Keratinocyte (primary cell): ENCODE results near the gene ALDOA. TPM values are rescaled to one million over a fixed set of nuclear protein-coding genes. Genes with fewer than 3 reads are reported as not detected.

Experiments
- DNase-seq: peaks from one replicate; pipeline ENCODE4 v3.0.0-alpha.2; 2011; ENCODE audit warnings: low read depth, missing footprints, low spot score
- FAIRE-seq: peaks from 2 replicates; lab custom pipeline; 2011; peaks lifted over from hg19 to GRCh38; lab: Jason Lieb, UNC
- H2AFZ ChIP-seq: 2 replicates; pipeline ENCODE4 v1.6.0; 2012; ENCODE audit warnings: low read length, control low read depth, inconsistent platforms; ENCODE audit not compliant: control insufficient read depth
- H3K27ac ChIP-seq: 2 replicates; pipeline ENCODE4 v1.5.1; 2011; ENCODE audit warnings: low read length; ENCODE audit not compliant: control insufficient read depth, insufficient read depth
- H3K27me3 ChIP-seq: 3 replicates; pipeline ENCODE4 v1.6.0; 2011; ENCODE audit warnings: low read length; ENCODE audit not compliant: control insufficient read depth, insufficient read depth; ENCODE audit errors: extremely low read depth
- H3K36me3 ChIP-seq, 2 experiments: 2 replicates in 1 of 2; 3 replicates in 1 of 2; pipeline ENCODE4 v1.5.1; 2011; ENCODE audit warnings: low read length in 2 of 2, mild to moderate bottlenecking in 1 of 2; ENCODE audit not compliant: control insufficient read depth in 2 of 2, insufficient read depth in 2 of 2; ENCODE audit errors: extremely low read depth in 1 of 2
- H3K4me1 ChIP-seq: 3 replicates; pipeline ENCODE4 v1.5.1; 2011; ENCODE audit warnings: low read length; ENCODE audit not compliant: control insufficient read depth, insufficient read depth; ENCODE audit errors: extremely low read depth
- H3K4me2 ChIP-seq: 3 replicates; pipeline ENCODE4 v1.6.0; 2011; ENCODE audit warnings: low read depth, low read length; ENCODE audit not compliant: control insufficient read depth, insufficient read depth; ENCODE audit errors: extremely low read depth
- H3K4me3 ChIP-seq, 3 experiments: fragments of 200-600 bp in 1 of 3; sonication (generic) in 1 of 3; 2 replicates in 2 of 3; 3 replicates in 1 of 3; pipeline ENCODE4 v1.5.1; 2011 to 2016; ENCODE audit warnings: low read length in 3 of 3, mild to moderate bottlenecking in 3 of 3, control low read depth in 2 of 3, inconsistent platforms in 1 of 3, low read depth in 1 of 3, mixed read lengths in 1 of 3, mixed run types in 1 of 3, moderate library complexity in 1 of 3; ENCODE audit not compliant: control insufficient read depth in 2 of 3, insufficient read depth in 2 of 3; ENCODE audit errors: extremely low read depth in 1 of 3
- H3K79me2 ChIP-seq: 2 replicates; pipeline ENCODE4 v1.6.0; 2012; ENCODE audit warnings: low read length; ENCODE audit not compliant: control insufficient read depth, insufficient read depth
- H3K9ac ChIP-seq: 3 replicates; pipeline ENCODE4 v1.6.0; 2011; ENCODE audit warnings: low read length; ENCODE audit not compliant: control insufficient read depth, insufficient read depth; ENCODE audit errors: extremely low read depth
- H3K9me1 ChIP-seq: 3 replicates; pipeline ENCODE4 v1.6.0; 2011; ENCODE audit warnings: low read length; ENCODE audit not compliant: control insufficient read depth, insufficient read depth; ENCODE audit errors: extremely low read depth
- H3K9me3 ChIP-seq: 2 replicates; pipeline ENCODE4 v1.5.1; 2012; ENCODE audit warnings: low read depth, low read length; ENCODE audit not compliant: control insufficient read depth
- H4K20me1 ChIP-seq: 3 replicates; pipeline ENCODE4 v1.6.0; 2011; ENCODE audit warnings: low read length; ENCODE audit not compliant: control insufficient read depth, insufficient read depth; ENCODE audit errors: extremely low read depth
- EZH2 ChIP-seq: IDR thresholded peaks from one replicate; pipeline ENCODE4 v1.6.1; 2012; ENCODE audit warnings: inconsistent platforms, mild to moderate bottlenecking, low read length, moderate library complexity
- dilution Hi-C: fragments of 300-500 bp; cut with MboI; formaldehyde crosslinking; loops from one replicate; pipeline ENCODE4 v1.7.0; 2020; ENCODE audit warnings: low sequenced_read_pairs; ENCODE audit not compliant: extremely low pct_ligation_motif_present
- polyA plus RNA-seq, 5 experiments: library from polyadenylated mRNA; depleted of rRNA in 3 of 5; stranded (reverse) in 3 of 5; stranded (forward) in 1 of 5; unstranded in 1 of 5; fragments of >200 nt; gene quantifications; 1 replicate in 1 of 5; 2 replicates in 3 of 5; 3 replicates in 1 of 5; pipeline versions ENCODE4 v1.2.1 to v1.2.3, GENCODE V29; 2011 to 2012; ENCODE audit warnings: missing spikeins in 2 of 5, low read depth in 1 of 5, low replicate concordance in 1 of 5
- TF ChIP-seq, protein P1 (sequence below), 3 experiments: IDR thresholded peaks in 1 of 3; conservative IDR thresholded peaks in 1 of 3; optimal IDR thresholded peaks in 1 of 3; 2 replicates in 2 of 3; 3 replicates in 1 of 3; pipeline versions ENCODE3 to v1.5.1; 2011; ENCODE audit warnings: low read length in 3 of 3, mild to moderate bottlenecking in 3 of 3, moderate library complexity in 2 of 3, control low read depth in 1 of 3, inconsistent platforms in 1 of 3; ENCODE audit not compliant: insufficient read depth in 2 of 3; ENCODE audit errors: extremely low read depth in 1 of 3

Gene ALDOA
- polyA plus RNA-seq, 1 donor (not counting 4 experiments of a cell fraction or from before 2014, with no cell fraction given), result 800 TPM

DNA sequence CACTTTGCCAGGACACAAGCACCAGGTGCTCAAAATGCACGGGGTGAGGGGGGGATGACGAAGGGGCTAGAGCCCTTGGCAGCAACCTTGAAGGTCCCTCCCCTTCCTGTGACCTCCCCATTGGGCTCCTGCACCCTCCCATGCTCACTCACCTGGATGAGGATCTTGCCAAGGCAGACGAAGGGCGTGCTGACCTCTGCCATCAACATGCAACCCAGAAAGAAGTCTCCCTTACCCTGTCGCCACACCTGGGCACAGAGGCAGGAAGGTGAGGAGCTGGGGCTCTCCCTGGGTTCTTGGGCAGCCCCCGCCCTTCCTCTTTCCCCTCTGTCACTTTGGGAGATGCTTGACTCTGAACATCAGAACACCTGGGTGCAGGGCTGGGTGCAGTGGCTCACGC is 40.0 kb upstream of the ALDOA start:
- H3K27ac ChIP-seq, result no peak overlapping the region
- peaks cover 4% of the 10 kb centered on the region for H3K4me1 ChIP-seq
- no peaks in the 10 kb centered on the region for H3K9me1 ChIP-seq
- FAIRE-seq (no peak), DNase-seq (no peak)
- dilution Hi-C loops, result no loop called here
- no peaks in the 10 kb centered on the region for H3K79me2 ChIP-seq
- H3K9ac ChIP-seq, result no peak overlapping the region
- H3K27me3 ChIP-seq, result peaks cover 27% of the 10 kb centered on the region
- no peak overlapping the region for H2AFZ ChIP-seq
- no peaks in the 10 kb centered on the region for H4K20me1 ChIP-seq
- no peaks in the 10 kb centered on the region for H3K9me3 ChIP-seq
- no peak overlapping the region for H3K4me3 ChIP-seq
- H3K36me3 ChIP-seq, result no peaks in the 10 kb centered on the region
- TF ChIP-seq EZH2, result no peak
- TF ChIP-seq, protein P1, sequence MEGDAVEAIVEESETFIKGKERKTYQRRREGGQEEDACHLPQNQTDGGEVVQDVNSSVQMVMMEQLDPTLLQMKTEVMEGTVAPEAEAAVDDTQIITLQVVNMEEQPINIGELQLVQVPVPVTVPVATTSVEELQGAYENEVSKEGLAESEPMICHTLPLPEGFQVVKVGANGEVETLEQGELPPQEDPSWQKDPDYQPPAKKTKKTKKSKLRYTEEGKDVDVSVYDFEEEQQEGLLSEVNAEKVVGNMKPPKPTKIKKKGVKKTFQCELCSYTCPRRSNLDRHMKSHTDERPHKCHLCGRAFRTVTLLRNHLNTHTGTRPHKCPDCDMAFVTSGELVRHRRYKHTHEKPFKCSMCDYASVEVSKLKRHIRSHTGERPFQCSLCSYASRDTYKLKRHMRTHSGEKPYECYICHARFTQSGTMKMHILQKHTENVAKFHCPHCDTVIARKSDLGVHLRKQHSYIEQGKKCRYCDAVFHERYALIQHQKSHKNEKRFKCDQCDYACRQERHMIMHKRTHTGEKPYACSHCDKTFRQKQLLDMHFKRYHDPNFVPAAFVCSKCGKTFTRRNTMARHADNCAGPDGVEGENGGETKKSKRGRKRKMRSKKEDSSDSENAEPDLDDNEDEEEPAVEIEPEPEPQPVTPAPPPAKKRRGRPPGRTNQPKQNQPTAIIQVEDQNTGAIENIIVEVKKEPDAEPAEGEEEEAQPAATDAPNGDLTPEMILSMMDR (optimal IDR thresholded peaks at IDR 0.05 in 1 of 3, IDR thresholded peaks at IDR 0.05 in 1 of 3, conservative IDR thresholded peaks at IDR 0.05 in 1 of 3; ENCODE audit: extremely low read depth in 1 of 3, insufficient read depth in 2 of 3, low read length in 3 of 3), result no peak
- no peak overlapping the region for H3K4me2 ChIP-seq

- no peaks in the 10 kb centered on the region for H3K36me3 ChIP-seq
- H3K4me3 ChIP-seq, result no peak overlapping the region
- H3K9me1 ChIP-seq, result no peaks in the 10 kb centered on the region
- H3K27ac ChIP-seq, result no peak overlapping the region
- FAIRE-seq (no peak), DNase-seq (no peak)
- no peaks in the 10 kb centered on the region for H3K79me2 ChIP-seq
- peaks cover 31% of the 10 kb centered on the region for H3K27me3 ChIP-seq
- H4K20me1 ChIP-seq, result no peaks in the 10 kb centered on the region
- H3K9ac ChIP-seq, result no peak overlapping the region
- dilution Hi-C loops, result no loop called here
- TF ChIP-seq, protein P1 (optimal IDR thresholded peaks at IDR 0.05 in 1 of 3, IDR thresholded peaks at IDR 0.05 in 1 of 3, conservative IDR thresholded peaks at IDR 0.05 in 1 of 3; ENCODE audit: extremely low read depth in 1 of 3, insufficient read depth in 2 of 3, low read length in 3 of 3), result no peak
- TF ChIP-seq EZH2, result no peak
- H3K9me3 ChIP-seq, result no peaks in the 10 kb centered on the region
- no peak overlapping the region for H3K4me2 ChIP-seq
- H2AFZ ChIP-seq, result no peak overlapping the region
- no peaks in the 10 kb centered on the region for H3K4me1 ChIP-seq
These were observed 39.1 kb upstream of the ALDOA start for GRCh38 chr16:30026449-30026848.
